HG02763 (cell line): ENCODE measurements around the gene PEX14.

Source experiments
- ATAC-seq: cut with Tn5 transposase; IDR thresholded peaks from one replicate; pipeline ENCODE4 v1.9.1; 2021; ENCODE audit warnings: mild to moderate bottlenecking, moderate library complexity; ENCODE audit not compliant: unreplicated experiment

PEX14 gene

DNA sequence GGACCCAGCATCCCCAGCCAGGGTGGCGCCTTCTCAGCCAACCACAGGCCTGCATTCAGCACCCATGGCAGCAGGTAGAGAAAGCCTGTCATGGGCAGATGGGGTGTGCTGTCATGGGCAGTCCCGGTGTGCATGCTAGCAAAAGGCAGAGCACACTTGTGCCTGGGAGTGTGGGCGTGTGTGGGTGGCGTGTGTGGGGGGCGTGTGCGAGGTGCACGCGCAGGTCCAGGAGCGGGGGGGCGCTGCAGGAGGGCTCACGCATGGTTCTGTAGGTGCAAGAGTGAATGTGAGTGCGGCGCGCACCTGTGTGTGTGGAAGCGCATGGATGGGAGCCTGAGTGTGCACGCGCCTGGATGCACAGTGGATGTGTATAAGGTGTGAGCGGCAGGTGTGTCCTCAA lies 184.5 kb downstream of the PEX14 start:
- ATAC-seq = no peak

DNA sequence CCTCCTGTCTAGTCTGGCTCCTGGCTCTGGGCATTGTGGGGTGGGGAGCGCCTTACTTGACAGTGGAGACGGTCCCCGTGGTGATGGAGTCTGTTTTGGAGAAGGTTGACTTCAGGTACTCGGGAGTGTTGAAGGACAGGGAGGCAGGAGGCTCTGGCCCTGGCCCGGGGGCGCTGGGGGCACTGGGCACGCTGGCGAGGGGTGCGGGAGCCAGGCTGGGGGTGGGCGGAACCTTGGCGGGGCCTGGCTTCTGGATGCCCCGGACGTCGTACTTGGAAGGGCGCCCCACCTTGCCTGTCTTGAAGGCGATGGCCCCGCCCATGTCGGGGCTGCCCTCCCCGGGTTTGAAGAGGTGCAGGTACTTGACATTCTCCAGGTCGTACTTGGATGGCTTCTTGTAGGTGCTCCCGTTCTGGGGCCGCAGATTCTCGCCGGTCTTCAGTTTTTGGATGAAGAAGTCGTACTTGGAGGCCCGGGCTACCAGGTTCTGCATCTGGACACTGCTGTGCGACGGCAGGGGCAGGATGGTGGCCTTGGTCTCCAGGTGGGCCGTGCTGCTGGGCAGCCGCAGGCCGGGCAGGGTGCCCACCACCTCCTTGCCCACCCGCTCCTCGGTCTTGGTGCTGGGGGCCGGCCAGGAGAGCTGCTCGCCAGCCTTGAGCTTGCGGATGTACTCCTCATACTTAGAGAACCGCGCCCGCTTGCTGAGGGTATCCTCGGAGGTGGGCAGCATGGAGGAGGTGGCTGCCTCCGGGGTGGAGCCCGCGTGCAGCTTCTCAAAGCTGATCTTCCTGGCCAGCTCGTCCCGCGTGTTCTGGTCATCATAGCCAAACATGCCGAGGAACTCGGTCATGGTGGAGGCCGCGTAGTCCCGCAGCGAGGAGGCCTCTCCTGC lies 185.1 kb downstream of the PEX14 start:
- ATAC-seq = no peak

DNA sequence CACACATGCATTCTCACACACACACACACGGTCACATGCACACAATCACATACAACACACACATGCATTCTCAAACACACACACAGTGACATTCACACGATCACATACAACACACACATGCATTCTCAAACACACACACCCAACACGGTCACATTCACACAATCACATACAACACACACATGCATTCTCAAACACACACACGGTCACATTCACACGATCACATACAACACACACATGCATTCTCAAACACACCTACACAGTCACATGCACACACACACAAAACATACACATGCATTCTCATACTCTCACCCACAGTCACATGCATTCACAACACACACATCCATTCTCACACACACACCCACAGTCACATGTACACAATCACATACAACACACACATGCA lies 186.7 kb downstream of the PEX14 start:
- no peak for ATAC-seq

DNA sequence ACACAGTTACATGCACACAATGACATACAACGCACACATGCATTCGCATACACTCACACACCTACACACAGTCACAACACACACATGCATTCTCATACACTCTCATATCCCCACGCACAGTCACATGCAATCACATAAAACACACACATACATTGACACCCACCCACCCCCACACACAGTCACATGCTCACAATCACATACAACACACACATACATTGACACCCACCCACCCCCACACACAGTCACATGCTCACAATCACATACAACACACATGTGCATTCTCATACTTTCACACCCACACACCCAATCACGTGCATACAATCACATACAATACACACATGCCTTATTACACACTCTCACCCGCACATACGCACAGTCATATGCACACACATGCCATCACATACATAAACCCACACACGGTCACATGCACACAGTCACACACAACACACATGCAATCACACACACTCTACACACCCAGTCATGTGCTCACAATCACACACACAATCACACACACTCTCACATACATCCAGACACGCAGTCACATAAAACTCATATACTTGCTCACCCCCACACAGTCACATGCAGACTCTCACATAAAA lies 187.4 kb downstream of the PEX14 start:
- no peak for ATAC-seq

DNA sequence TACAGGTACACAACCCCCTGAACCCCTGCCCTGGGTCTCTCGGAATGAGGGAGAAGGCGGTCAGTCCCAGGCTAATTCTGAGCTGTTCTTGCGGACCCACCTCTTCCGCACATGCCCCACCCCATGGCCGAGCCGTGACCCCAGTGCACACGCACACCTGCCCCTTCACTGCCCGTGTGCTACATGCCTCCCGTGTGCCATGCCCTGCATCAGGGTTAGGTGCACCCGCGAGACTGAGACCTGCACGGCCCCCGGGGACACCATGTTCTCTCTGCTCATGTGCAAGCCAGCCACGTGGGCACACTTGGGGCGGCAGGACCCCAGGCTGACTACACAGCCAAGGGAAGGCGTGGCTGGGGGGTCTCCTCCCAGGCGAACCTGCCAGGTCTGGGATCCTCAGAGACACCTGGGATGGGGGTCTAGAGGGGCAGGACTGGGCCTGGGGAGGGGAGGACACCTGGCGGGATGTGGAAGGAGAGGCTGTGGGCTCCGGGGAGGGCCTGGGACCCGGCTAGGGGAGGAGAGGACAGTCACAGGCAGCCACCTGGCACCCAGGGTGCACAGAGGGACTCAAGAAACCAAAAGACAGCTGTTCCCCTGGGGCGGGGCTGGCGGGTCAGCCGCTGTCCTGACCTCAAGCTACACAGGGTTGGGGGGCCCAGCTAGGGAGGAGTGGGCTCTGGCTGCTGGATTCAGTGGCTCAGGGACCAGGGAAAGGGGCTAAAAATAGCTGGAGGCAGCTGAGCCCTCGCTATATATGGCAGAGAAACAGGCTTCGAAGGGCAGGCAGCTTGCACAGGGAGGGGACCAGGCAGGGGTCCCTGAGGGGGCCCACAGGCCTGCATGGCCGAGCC lies 188.3 kb downstream of the PEX14 start:
- no peak for ATAC-seq

DNA sequence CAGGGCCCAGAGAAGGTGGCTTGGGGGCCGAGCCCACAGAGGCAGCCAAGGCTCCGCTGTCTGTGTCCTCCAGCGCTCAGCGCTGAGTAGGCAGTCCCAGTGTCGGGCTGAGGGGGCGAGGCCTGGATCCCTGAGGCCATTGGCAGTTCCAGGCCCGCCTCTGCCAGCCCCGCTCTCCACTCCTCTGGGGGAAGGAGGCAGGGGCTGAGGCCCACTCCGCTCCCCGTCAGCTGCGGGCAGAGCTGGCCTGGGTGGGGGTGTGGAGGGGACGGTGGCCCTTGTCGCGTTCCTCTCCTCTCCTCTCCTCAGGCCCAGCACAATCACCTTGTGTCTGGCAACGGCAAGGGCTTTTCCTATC lies 188.9 kb downstream of the PEX14 start:
- ATAC-seq = no peak

DNA sequence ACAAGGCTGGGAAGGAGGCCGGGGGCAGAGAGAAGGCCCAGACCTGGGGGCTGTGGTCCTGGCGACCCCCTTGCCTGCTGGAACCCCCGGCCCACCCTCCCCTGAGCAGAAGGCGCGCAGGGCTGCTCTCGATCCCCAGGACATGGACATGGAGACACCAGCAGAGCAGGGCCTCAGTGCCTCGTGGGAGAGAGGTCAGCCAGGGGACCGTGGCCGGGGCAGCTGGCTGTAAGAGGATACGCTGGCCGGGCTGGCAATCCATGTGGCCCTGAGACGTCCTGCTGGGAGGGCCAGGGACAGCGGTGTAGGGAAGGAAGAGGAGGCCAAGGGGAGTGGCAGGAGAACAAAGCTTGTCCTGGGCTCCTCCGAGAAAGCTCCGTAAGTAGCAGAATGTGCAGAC lies 189.5 kb downstream of the PEX14 start:
- no peak for ATAC-seq

DNA sequence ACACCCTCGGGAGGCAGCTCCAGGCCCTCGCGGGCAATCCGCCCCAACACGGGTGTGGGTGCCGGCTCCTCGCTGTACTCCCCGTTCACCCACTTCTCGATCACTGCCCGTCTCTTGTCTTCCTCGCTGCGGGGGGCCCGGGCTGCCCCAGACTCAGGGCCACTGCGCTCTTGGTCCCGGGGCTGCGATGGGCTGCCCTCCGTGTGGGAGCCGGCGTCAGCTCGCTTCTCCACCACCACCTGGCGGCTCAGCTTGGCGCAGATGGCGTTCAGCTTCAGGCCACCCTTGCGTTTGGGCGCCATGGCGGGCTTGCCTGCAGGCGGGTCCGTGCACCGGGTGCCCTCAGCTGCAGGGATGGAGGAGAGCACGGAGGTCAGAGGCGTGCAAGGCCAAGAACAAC lies 190.5 kb downstream of the PEX14 start:
- ATAC-seq = no peak

DNA sequence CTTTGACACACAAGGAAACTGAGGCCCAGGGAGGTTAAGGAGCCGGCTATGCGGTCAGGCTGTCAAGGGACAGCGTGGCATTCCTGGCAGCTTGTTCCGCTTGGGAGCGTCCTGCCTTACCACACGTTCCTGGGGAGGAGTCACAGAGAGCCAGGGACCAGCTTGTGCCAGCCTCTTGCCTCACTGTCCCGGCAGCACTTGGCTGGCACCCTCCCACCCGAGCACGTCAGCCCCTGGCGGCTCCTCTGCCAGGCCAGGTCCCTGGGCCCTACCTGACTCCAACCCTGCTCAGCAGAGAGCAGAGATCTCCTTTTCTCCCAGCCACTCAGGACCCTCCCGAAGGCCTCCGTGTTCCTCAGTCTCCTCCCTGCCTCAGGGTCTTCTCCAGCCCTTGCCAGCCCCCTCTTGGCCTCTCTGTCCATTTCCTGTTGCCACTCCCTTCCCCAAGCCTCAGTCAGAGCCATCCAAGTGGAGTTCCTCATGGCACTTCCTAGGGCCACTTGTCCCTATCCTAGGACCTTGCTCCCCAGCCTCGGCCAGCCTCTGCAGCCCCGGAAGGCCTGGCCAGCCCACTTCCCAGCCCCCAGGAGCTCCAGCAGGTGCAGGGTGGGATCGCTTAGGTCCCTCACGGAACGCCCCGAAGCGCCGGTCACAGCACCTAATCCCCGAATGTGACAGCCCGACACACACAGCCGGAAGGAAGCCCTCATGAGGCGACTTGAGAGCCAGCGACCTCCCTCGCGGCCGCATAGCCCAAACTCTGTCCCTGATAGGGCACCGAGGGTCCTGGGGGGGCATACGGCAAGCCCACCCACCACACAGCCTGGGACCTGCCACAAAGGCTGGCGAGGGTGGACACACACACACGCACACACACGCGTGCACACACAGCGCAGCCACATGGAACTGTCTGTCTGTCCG lies 191.4 kb downstream of the PEX14 start:
- ATAC-seq = no peak

DNA sequence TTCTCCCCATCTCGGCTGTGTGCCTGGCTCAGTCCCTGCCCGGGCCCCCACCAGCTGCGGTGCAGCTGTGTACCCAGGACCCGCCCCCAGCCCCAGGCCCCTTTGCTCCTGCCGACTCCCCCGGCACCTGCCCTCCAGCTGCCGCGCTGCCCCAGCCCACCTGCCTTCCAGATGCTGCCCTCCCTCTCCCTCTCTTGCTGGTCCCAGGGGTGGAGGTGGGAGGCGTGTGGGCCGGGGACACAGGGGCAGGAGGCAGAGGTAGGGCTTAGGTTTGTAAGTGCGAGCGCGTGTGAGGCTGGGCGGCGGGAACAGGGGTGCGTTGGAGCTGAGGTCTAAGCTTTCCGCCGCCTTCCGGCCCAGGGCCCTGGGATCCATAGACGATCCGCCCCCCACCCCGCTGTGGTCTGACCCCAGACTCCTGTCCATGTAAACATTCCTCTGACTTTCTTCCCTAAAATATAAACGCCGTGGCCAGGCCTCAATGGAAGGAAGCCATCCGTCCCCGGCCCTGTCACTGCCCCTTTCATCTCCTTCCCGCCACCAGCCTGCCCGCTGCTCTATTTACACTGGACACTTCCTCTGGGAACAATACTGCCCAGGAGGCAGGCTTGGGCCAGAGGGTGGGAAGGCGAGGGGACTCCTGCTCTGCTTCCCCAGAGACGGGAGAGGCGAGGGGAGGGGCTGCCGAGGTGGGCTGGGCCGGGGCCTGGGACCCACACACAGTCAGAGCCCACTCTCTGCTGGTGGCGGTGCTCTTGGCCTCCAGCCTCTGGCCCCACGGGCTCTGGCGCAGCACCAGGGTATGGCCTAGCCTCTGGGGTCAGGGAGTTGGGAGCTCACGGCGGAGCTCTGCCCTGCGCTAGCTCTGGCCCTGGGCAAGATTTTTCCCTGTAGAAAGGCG lies 193.4 kb downstream of the PEX14 start:
- no peak for ATAC-seq

DNA sequence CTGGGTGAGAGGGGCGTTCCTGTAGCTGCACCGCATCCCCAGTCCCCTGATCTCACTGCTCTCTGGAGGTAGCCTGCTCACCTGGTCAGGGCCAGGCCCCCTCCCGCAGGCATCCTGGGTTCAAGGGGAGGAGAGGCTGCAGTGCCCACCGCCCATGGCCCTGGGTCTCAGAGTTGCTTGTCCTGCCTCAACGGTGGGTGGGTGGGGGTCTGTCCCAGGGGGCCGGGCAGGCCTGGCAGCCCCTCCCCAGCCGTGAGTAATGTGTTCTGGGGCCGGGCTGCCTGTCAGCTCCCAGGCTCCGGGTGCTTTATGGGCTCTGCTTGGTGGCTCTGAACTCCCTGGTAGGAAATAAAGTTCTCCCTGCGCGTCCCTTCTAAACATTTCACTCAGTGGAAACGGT lies 194.8 kb downstream of the PEX14 start:
- ATAC-seq = no peak

DNA sequence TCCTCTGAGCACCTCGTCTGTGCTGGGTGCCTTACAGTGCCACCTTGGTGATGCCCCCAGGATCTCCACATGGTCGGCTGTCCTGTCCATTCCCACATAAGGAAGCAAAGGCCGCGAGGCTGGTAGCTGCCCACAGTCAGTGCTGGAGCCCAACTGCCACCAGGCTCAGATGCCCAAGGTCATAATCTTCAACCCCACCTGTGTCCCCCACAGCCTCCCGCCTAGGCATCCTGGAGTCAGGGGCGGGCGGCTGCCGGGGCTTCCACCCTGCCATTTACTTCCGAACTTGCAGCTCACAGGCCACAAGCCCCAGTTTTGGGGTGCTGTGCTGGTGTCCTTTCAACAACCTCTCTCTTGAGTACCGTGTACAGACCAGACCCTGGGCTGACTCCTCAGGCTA lies 195.4 kb downstream of the PEX14 start:
- ATAC-seq = no peak

DNA sequence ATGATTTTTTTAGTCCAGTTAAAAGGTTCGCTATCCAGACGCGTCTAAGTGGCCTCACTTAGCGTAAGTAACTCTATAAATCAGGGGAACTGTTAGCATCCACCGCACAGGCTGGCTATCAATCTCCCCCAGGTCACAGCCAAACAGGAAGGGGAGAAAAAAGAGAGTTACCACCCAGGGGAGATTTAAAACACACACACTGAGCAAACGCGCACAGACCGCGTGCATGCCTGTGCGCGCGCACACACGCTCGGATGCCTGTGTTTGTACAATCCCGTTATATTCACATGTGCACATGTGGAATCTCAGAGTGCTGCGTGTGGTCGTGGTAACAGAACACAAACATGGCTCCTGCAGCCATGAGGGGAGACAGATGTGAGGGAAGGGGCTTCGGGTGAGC lies 196.3 kb downstream of the PEX14 start:
- ATAC-seq = no peak

DNA sequence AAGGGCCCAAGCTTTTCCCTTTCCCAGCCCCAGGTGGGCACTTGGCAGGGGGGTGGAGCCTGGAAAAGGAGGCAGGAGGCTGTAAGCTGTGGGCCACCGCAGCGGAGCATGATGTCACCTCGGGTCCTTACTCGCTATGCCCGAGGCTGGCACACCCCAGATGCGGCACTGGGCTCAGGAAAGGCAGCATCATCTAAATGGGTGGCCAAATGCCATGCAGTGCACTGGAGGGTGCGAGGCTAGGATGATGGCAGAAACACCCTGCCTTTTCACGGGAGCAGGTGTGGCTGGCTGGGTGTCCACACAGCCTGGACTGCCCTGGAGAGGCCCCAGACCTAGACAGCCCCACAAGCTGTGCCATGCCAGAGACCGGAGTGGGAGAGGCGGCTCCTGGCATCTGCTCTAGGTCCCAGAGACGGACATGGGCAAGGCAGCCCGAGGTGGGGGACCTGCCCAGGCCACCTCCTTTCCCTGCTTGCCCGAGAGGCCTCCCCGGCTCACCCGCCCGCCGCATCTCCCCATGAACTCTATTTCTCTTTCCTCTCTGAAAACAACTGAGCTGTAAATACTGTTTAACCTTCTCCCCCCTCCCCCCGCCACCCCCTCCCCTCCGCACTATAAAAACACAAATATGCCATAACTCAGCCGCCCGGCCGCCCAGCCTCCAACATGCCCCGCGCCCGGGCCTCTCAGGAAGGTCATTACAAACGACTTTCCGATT lies 197.0 kb downstream of the PEX14 start:
- no peak for ATAC-seq

DNA sequence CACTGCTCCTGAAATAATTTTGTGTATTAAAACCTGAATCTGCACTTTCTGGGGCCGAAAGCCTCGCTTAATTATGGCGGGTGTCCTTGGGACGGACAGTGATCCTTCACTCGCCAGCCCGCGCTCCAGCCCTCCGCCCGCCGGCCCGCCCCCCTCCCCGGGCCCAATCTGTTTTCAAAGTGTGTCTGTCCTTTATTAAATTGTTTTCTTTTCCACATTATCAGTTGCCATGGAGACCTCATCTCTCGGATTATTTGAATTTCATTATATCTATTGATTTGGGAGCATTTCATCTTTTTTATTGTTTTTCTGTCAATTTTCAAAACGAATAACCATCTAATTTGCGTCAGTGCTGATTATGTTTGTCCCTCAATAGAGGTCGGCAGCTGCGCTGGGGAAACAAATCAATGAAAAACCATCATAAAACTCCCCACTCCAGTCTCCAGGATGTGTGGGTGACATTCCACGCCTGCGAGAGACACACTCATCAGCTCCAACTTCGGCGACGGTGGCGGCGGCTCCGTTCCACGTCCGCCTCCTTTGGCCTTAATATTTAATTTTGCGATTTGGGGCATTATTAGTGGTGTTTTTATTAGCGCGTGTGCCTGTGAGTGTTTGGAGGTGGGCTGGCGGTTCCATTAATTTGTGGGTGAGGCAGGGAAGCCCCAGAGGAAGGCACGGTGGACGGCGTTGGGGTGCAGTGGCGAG lies 197.7 kb downstream of the PEX14 start:
- no peak for ATAC-seq

DNA sequence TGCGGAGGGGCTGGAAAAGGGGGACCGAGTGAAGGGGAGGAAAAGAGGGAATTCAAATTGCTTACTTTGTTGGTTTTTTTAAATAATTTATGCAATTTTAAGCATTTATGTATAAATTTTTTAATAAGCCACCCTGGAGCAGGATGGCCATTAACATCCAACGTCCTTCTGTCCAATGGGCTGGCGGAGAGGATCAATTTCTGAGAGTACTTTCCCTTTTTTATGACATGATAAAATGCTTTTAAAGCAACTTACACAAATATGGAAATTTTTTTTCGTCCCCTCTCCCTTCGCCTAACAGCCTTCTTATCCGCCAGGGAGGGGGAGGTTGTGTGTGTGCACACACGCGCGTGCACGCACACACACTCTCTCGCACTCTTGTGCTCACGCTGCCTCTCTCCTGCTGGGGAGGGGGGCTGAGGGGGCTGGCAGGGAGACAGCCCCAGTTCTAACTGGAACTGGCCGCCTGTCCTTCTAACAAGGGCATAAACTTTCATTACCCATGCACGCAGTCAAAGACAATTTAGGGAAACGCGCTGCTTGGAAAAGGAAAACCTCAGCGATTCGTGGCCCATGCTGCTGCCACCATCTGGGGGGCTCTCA lies 198.5 kb downstream of the PEX14 start:
- ATAC-seq = no peak

DNA sequence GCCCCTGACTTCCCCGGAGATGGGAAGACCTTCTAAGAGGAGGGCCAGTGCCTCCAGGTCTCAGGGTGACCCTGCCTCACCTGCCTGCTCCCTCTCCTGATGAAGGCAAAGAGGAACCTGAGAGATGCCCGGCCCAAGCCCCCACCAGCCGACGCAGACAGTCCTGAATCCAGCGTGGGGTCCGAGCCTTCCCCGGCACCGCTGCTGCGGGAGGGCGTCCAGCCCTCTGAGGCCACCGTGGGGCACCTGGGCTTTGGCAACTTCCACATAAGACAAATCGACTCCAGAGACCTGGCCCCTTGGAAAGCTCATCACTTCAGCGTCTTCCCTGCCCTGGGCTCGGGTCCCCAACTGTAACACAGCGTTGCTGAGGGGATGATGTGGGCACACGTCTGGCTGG lies 199.5 kb downstream of the PEX14 start:
- ATAC-seq = no peak
